T-helper 22 cell (primary cell): ENCODE measurements around the gene DBH.

Experiments used
- DNase-seq: peaks from one replicate; pipeline ENCODE4 v3.0.0-alpha.2; 2020; ENCODE audit warnings: low read depth

Gene DBH

DNA sequence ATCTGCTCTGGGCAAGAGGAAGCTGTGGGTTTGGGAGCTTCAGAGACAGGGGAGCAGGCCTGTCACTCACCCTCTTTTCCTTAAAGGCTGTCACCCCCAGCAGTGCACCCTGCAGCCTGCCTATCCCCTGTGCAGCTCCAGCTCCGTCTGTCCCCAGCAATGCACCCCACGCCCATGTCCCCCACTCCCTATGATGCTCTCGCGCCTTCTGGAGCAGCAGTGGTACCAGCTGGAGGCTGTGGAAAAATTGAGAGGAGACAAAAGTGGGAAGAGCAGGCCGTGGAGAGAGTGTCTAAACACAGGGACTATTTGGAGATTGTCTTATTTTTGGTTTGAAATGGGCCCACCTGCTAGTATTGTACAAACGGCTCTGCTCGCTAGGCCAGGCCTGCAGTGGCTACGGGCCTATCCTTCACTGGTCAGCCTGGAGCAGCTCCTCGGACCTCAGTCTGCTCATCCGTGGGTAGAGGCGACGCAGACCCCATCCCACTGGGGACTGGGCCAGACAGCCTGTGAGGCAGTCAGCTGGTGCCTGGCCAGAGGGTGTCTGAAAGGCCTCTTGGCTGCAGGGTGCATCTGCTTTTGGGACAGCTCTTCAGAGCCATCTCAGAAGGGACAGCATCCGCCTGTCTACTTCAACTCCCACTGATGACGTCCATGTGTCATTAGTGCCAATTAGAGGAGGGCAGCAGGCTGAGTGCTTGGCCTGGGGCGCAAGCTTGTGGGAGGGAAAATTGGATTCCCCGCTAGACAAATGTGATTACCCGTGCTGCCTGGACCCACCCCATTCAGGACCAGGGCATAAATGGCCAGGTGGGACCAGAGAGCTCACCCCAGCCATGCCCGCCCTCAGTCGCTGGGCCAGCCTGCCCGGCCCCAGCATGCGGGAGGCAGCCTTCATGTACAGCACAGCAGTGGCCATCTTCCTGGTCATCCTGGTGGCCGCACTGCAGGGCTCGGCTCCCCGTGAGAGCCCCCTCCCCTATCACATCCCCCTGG is at the start of gene DBH:
Gene DBH, plus strand, starts transcription at position 831 of the 999 bp plus-strand sequence. Its CDS starts 9 bp downstream, at position 840.
- DNase-seq: no peak

DNA sequence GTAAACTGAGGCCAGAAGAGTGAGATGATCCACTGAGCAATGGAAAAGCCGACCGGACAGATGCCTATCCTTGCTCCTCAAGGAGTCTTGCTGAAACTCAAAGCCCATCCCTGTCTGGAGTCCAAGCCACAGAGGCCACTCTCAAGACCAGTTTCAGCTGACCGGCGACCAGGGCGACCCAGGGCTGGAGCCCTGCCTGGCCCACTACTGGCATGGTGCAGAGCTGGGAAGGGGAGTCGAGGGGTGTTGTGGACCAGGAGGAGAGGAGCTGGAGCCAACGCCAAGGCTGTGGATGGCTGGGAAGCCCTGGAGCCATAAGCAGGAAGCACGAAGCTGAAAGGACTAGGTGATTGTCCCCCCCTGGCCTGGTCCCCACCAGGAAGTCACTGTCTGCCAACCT is 49.1 kb upstream of the DBH start:
- no peak for DNase-seq

DNA sequence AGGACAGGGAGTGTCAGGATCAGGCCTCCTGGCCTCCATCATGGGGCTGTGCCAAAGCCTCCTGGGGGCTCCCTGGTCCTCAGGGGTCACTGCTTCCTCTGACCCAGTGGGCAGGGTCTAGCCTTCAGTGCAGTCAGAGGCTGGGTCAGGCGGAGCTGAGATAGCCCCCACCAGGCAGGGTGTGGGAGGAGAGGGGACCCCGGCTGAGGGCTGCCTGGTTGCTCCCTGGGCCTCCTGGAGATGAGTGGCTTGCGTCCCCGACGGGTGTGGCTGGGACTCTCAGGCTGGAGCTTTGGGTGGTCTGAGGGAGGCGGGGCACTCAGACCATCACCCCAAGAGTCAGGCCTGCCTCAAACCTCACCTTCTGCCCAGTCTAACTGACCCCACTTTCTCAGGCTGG is 48.7 kb upstream of the DBH start:
- no peak for DNase-seq

DNA sequence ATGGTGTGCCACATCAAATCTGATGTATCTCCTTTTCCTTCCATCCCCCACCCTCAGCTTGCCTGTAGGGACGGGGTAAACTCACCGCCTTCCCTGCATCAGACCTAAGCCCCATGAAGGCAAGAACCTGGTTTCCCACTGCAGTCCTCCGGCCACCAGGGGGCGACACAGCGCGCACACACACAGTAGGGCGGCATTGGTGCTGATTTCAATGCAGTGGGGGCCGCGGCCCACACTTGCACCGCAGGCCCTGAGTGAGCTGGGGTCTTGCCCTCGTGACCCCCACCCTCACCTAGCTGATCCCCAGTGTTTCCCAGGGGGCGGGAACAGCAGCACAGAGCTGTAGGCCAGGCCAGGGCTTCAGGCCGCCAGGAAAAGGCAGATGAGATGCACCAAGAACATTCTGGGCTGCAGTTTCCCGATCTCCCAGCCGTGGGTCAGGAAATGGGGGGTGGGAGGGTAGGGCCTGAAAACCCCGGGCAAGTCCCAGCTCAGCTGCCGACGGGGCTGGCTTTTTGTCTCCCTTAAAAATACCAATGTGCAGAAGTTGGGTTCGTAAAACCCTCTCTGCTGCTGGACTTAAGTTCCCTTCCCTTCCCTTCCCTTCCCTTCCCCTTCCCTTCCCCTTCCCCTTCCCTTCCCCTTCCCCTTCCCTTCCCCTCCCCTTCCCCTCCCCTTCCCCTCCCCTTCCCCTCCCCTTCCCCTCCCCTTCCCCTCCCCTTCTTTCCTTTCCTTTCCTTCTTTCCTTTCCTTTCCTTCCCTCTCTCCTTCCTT is 46.5 kb upstream of the DBH start:
- DNase-seq: no peak

DNA sequence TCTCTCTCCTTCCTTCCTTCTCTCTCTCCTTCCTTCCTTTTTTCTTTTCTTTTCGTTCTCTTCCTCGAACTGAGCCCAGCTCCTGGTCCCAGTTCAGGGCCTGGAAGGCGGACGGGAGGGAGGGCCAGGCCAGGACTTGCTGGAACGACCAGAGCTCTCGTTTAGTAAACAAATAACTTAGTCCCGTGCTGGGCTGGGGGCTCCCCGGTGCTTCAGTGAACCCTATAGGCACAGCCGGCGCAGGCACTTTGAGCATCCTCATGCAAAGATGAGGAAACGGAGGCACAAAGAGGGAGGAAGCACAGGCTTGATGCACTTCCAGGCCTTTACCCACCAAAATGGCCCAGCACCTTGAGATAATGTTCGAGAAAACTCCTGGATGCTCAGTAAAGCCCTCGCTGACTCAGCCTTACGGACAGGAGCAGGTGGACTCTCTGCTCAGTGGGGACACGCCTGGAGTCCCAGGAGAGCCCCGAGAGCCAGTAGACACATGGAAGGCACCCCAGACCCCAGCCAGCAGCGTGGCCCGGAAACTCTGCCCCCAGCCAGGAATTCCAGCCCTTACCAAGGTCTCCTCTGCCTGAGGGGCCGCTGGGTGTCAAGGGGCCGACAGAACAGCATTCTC is 45.8 kb upstream of the DBH start:
- DNase-seq: no peak

DNA sequence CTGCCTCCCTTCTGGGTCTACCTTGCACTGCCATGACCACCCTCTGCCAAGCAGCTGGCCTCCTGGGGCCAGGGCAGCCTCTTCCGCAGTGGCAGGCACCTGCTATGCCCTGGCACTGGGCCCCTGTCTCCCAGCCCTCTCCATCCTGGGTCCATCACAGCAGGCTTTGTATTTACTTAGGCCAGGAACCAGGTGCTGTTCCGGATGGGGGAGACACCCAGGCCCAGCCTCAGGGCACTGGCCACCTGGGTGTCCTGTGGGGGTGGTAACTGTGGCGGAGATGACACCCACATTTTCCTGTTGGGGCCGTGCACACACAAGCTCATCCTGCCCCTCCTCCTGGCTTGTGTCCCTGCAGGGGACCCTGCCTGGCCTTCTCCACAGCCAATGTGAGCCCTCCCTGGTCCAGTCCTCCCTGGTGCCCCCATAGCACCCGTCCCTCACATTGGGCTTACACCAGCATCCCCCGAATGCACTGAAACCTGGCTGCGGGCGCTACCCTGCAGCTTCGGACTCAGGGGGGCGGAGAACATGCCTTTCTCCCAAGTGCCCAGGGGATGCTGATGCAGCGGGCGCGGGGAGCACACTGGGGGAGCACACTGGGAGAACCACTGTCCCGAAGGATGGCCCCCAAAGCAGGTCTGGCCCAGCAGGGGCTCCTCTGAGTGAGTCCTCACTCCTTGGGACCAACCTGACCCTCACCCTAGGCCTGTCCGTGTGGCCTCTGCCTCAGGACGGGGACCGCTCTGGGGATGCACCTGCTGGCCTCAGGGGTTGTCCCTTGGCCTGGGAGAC is 44.9 kb upstream of the DBH start:
- no peak for DNase-seq

DNA sequence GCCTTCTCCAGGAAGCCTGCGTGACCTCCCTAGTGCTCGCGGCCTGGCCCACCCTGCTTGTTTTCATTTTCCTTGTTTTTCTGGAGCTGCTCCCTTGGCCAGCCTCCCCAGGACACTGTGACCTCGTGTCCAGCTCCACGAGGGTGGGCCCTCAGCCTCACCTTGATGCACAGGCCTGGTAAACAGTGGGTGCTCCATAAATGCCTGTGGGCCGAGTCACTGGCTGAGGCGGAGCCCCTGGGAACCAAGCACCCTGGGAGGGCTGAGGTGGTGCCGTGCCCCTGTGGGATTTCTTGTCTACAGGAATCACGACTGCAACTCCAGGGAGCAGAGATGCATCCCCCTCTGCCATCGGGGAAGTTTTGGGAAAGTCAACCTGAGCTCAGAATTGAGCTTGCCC is 44.2 kb upstream of the DBH start:
- no peak for DNase-seq

DNA sequence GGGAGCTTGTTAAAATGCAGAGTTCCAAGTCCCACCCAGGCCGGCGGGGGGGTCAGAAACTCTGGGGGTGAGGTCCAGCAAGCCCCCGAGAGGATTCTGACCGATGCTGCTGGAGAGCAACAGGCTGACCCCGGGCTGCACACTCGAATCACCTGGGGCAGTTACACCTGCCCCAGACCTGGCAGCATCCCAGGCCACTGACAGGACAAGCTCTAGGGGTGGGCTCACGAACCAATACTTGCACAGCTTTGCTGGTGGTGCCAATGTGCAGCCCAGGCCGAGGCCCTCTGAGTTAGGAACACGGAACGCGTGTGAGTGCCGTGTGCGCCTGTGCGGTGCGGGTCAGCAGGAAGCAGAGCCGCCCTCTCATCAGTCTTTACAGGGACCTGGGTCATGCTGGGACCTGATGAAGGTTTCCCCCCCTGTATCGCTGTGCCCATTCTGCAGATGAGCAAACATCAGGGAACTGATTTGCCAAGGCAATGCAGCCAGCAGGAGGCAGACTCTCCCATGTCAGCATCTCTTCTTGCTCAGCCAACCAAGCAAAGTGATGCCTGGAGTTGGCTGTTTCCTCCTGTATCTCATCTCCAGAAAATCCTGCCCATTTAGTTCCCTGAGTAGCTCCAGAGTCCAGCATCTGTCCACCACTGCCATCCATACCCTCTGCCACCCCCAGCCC is 43.3 kb upstream of the DBH start:
- DNase-seq: no peak

DNA sequence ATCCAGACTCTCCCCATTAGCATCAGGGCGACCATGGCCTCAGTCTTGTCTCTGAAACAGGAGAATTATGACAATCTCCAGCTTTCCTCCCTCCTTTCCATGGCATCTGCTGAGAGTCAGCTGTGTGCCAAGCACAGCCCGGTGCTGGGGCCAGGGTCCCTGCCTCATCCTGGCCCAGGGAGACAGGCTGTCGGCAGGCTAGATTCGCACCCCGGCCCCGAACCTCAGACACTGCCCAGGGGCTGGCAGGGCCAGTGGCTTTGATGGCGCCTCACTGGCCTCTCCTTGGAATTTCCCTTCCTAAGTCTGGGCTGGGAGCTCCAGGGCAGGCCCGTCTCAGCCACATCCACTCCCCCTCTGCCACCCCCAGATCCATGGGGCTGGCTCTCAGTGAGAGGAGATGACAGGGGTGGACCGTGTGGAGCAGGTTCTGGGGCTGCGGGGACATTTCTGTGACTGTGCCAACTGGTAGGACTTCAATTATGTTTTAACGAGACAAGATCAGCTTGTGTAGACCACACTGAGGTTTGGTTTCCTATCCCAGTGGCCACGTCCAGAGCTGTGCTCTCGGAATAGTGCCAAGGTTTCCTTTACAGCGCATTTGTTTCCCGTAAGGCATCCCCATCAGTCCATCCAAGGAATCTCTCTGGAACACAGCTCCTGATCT is 42.4 kb upstream of the DBH start:
- DNase-seq: no peak

DNA sequence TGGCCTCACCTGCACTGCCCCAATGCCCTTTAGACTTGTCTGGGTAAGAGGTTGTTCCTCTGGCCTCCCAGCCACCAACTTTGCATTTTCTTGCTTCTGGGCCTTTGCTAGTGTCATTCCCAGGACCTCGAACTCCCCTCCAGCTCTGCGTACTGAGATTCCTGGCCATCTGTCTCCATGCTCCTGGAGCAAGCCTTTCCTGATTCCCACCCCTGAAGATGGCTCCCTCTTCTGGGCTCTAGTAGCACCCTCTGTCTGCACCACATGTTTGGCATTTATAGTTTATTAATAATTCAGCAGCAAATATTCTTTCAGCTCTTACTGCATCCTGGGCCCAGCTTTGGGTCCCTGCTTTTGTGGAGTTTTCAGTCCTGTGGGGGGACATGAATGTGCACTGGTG is 41.9 kb upstream of the DBH start:
- DNase-seq: no peak

DNA sequence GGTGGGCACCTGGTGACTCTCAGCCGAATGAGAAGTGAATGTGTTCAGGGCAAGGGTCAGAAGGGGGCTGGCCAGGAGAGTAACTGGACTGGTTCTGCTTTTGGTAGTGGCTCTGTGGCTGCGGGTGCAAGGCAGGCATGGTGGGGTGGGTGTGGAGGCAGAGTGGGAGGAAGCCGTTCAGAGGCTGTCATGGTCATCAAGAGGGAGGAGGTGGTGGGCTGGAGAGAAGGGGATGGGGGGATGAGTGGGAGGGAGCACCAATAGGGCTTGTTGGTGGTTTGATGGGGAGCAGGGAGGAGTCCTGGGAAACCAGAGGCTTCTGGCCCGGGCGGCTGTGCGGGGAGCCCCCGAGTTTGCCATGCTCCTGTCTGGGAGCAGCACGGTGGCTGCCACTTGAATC is 40.3 kb upstream of the DBH start:
- DNase-seq: no peak

DNA sequence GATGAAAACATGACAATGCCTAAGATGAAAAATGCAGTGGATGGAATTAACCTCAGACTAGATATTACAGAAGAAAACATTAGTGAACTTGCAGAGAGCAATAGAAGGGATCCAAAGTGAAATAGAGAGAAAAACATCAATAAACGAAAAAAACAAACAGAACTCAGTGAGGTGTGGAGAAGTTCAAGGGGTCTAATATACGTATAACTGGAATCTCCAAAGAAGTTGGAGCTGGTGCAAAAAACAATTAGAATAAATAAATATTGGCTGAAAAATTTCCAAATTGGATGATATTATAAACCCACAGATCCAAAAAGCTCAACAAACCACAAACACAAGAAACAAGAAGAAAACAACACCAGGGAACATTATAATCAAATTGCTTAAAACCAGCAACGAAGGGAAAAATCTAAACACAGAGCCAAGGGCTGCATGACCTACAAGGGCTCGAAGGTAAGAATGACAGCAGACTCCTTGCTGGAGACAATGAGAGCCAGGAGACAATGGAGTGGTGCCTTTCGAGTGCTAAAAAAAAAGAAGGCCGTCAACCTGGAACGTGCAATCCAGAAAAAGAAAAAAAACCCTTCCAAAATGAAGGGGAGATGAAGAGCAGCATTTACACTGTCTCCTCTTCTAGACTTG is 38.7 kb upstream of the DBH start:
- no peak for DNase-seq

DNA sequence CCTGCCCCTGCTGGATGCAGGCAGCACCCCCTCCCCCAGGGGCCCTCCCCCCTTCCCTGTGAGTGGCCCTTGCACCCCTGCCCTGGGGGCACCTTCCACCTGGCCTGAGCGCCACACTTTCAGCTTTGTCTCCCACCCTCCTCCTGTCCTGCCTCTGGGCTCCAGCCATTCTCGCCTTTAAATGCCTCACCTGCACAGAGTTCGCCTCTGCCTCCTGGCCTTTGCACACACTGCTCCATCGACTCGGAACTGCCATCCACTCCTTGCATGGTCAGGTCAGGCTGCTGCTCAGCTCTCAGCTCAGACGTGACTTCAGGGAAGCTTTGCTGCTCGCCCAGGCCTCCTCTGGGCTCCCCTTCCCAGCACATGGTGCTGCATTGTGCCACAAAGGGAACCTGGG is 37.2 kb upstream of the DBH start:
- no peak for DNase-seq

DNA sequence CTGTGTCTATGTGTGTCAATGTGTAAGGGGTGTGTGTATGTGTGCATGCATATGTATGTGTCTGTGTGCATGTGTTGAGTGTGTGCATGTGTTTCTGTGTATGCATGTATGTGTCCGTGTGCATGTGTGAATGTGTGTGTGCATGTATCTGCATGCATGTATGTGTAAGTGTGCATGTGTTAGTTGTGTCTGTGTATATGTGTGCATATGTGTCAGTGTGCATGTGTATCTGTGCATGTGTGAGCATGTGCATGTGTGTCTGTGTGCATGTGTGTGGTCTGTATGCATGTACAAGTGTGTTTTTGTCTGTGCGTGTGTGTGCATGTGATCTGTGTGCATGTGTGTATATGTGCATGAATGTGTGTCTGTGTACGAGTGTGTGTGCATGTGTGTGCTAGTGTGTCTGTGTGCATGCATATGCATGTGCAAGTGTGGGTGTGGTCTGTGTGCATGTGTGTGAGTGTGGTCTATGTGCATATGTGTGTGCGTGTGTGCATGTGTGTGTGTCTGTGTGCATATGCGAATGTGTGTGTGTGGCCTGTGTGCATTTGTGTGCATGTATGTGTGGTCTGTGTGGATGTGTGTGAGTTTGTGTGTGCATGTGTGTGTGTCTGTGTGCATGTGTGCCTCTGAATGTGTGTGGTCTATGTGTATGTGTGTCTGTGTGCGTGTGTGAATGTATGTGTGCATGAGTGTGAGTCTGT is 36.5 kb upstream of the DBH start:
- DNase-seq: no peak

DNA sequence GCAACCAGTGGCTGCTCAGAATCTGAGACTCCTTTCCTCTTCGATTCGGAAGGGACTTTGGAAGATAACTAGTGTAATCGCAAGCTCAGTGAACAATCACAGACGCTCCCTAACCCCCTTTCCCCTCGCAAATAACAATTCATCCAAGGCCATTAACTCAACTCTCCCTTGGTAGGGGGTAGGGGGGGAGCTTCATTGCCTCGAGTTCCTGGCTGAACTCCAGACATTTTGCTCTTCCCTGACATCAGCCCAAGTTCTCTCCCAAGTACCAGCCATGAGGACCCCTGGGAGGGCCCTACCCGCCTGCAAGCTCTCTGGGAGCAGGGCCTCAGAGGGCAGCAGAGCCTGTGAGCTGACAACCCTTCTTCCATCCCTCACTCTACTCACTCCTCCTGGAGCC is 35.4 kb upstream of the DBH start:
- no peak for DNase-seq

DNA sequence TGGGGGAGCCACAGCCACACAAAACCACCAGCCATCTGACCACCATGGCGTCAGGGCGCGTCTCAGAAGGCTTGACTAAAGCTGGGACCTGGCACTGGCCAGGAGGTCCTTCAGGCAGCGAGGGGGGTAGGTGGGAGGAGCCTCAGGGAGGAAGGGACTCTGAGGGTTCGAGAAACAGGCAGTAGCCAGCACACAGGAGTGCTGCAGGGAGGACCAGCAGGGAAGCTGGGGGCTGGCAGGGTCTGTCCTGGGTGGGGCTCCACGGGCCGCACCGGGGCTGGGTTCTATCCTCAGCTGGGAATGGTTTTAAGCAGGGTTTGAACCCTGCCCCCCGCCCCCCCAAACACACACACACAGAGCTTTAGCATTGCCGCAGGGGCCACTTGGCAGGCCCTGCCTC is 34.4 kb upstream of the DBH start:
- DNase-seq: no peak

DNA sequence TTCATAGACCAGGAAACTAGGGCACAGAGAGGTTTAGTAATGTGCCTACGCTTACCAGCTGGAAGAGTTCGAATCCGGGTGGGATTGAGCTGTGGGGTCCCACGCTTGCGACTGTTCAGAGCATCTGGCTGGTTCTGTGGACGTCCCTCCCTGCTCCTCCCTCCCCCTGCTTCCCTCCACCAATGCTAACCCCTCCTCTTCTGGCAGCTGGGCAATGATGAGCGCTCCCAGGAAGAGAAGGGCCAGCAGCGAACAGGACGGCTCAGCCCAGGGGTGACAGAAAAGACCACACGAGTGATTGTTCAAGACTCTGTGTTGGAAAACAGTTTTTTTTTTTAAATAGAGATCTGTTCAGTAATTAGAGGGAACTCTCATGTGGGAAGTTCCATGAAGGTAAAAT is 33.9 kb upstream of the DBH start:
- DNase-seq: no peak

DNA sequence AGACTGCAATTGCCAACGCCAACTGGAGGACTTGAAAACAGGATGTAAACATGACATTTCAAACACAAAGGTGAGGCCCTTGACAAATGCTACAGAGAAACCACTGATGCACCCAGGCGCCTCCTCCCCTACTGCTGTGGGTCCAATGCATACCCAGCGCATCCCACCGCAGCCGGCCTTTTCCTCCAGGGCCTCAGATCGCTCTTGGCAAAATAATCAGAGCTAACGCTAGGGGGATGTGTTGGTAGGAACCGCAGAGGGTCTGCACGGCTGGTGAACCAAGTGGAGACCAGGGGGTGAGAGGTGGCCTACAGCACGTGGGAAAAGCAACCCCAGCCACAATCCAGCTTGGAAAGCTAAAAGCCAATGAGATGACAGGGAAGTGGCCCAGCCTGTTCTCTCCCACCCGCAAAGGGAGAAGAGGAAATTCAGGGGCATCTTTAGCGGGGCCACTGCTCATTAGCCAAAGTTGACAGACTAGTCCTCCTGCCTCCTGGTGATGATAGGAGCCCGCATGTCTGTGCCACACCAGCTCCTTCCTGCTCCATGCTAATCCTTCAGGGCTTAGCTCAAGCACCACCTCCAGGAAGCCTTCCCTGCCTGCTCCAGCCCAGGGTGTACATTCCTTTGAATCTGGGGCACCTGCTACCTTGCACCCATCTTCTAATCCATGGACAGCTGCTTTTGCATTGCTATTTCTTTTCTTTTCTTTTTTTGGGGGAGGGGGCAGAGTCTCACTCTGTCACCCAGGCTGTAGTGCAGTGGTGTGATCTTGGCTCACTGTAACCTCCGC is 32.8 kb upstream of the DBH start:
- no peak for DNase-seq

DNA sequence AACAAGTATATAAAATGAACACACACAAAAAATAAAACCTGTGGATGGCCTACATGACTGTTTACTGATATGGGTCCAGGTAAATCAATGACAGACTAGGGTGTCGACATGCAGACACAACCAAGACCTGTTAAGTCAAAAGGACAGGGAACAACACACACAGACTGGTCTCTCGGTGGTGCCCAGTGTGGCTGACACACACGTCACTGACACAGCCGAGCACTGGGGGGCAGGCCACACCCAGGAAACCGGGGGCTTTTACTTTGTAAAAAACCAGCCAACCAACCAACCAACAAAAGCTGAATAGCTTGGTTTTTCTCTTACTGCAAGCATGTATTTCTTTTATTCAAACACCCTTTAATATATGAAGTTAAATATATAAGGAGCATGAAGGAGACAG is 31.9 kb upstream of the DBH start:
- no peak for DNase-seq
